Measurements from ENCODE around the gene CTSE.

CTSE gene

GRCh38 chr1:205972491-205973168 is 51.1 kb downstream of the CTSE start:
- H3K27me3 ChIP-seq (ENCODE audit: insufficient read depth, insufficient read length) = no peaks in the 10 kb centered on the region
- DNase-seq (ENCODE audit: low read depth, low spot score) = no peak
- H3K4me1 ChIP-seq (ENCODE audit: insufficient read depth, insufficient read length) = peaks cover 15% of the 10 kb centered on the region
- H3K9me3 ChIP-seq (ENCODE audit: insufficient read depth, low read length) = no peaks in the 10 kb centered on the region
- TF ChIP-seq YY1 (IDR thresholded peaks at IDR 0.05; ENCODE audit: insufficient read depth, insufficient read length) = no peak
- TF ChIP-seq ZNF274 (IDR thresholded peaks at IDR 0.05; ENCODE audit: low read depth, low read length) = no peak
- TF ChIP-seq SUZ12 (IDR thresholded peaks at IDR 0.05; ENCODE audit: extremely low read depth, insufficient read depth, insufficient read length) = no peak
- H3K4me3 ChIP-seq (ENCODE audit: insufficient read length, low read depth) = no peak overlapping the region
- H3K36me3 ChIP-seq (ENCODE audit: insufficient read depth, insufficient read length, low read length) = no peaks in the 10 kb centered on the region
- H3K9ac ChIP-seq (ENCODE audit: insufficient read length, low read depth) = no peak overlapping the region

- Histone ChIP-seq H3K4me3 (ENCODE audit: insufficient read length, low read depth) (no peak overlapping the region), H3K9me3 (ENCODE audit: insufficient read depth, low read length) (no peaks in the 10 kb centered on the region), H3K9ac (ENCODE audit: insufficient read length, low read depth) (no peak overlapping the region), H3K27me3 (ENCODE audit: insufficient read depth, insufficient read length) (no peaks in the 10 kb centered on the region), H3K4me1 (ENCODE audit: insufficient read depth, insufficient read length) (peaks cover 15% of the 10 kb centered on the region), H3K36me3 (ENCODE audit: insufficient read depth, insufficient read length, low read length) (no peaks in the 10 kb centered on the region)
- no peak for DNase-seq (ENCODE audit: low read depth, low spot score)
- TF ChIP-seq ZNF274 (IDR thresholded peaks at IDR 0.05; ENCODE audit: low read depth, low read length) = no peak
- no peak for TF ChIP-seq SUZ12 (IDR thresholded peaks at IDR 0.05; ENCODE audit: extremely low read depth, insufficient read depth, insufficient read length)
These were observed 51.6 kb downstream of the CTSE start for GRCh38 chr1:205972081-205972480.

- TF ChIP-seq SUZ12 (IDR thresholded peaks at IDR 0.05; ENCODE audit: extremely low read depth, insufficient read depth, insufficient read length) = no peak
- TF ChIP-seq ZNF274 (IDR thresholded peaks at IDR 0.05; ENCODE audit: low read depth, low read length) = no peak
- no peak for TF ChIP-seq YY1 (IDR thresholded peaks at IDR 0.05; ENCODE audit: insufficient read depth, insufficient read length)
- H3K4me1 ChIP-seq (ENCODE audit: insufficient read depth, insufficient read length) = peaks cover 11% of the 10 kb centered on the region
- no peaks in the 10 kb centered on the region for H3K27me3 ChIP-seq (ENCODE audit: insufficient read depth, insufficient read length)
- DNase-seq (ENCODE audit: low read depth, low spot score) = no peak
- no peak overlapping the region for H3K4me3 ChIP-seq (ENCODE audit: insufficient read length, low read depth)
- no peak overlapping the region for H3K9ac ChIP-seq (ENCODE audit: insufficient read length, low read depth)
- H3K36me3 ChIP-seq (ENCODE audit: insufficient read depth, insufficient read length, low read length) = no peaks in the 10 kb centered on the region
- H3K9me3 ChIP-seq (ENCODE audit: insufficient read depth, low read length) = no peaks in the 10 kb centered on the region
These were observed 52.6 kb downstream of the CTSE start for GRCh38 chr1:205971082-205971481.

- Histone ChIP-seq H3K4me1 (ENCODE audit: insufficient read depth, insufficient read length) (peaks cover 11% of the 10 kb centered on the region), H3K9me3 (ENCODE audit: insufficient read depth, low read length) (no peaks in the 10 kb centered on the region), H3K4me3 (ENCODE audit: insufficient read length, low read depth) (no peak overlapping the region), H3K27me3 (ENCODE audit: insufficient read depth, insufficient read length) (no peaks in the 10 kb centered on the region), H3K9ac (ENCODE audit: insufficient read length, low read depth) (no peak overlapping the region), H3K36me3 (ENCODE audit: insufficient read depth, insufficient read length, low read length) (no peaks in the 10 kb centered on the region)
- TF ChIP-seq YY1 (IDR thresholded peaks at IDR 0.05; ENCODE audit: insufficient read depth, insufficient read length) (no peak), SUZ12 (IDR thresholded peaks at IDR 0.05; ENCODE audit: extremely low read depth, insufficient read depth, insufficient read length) (no peak), ZNF274 (IDR thresholded peaks at IDR 0.05; ENCODE audit: low read depth, low read length) (no peak)
- DNase-seq (ENCODE audit: low read depth, low spot score) = no peak
These were observed 53.2 kb downstream of the CTSE start for GRCh38 chr1:205970486-205970885.

GRCh38 chr1:205969229-205969628 is 54.5 kb downstream of the CTSE start:
- DNase-seq (ENCODE audit: low read depth, low spot score) = no peak
- no peaks in the 10 kb centered on the region for H3K36me3 ChIP-seq (ENCODE audit: insufficient read depth, insufficient read length, low read length)
- no peak overlapping the region for H3K9ac ChIP-seq (ENCODE audit: insufficient read length, low read depth)
- TF ChIP-seq YY1 (IDR thresholded peaks at IDR 0.05; ENCODE audit: insufficient read depth, insufficient read length) (no peak), ZNF274 (IDR thresholded peaks at IDR 0.05; ENCODE audit: low read depth, low read length) (no peak), SUZ12 (IDR thresholded peaks at IDR 0.05; ENCODE audit: extremely low read depth, insufficient read depth, insufficient read length) (no peak)
- H3K9me3 ChIP-seq (ENCODE audit: insufficient read depth, low read length) = no peaks in the 10 kb centered on the region
- H3K4me3 ChIP-seq (ENCODE audit: insufficient read length, low read depth) = no peak overlapping the region
- no peaks in the 10 kb centered on the region for H3K27me3 ChIP-seq (ENCODE audit: insufficient read depth, insufficient read length)
- peaks cover 7% of the 10 kb centered on the region for H3K4me1 ChIP-seq (ENCODE audit: insufficient read depth, insufficient read length)

- TF ChIP-seq YY1 (IDR thresholded peaks at IDR 0.05; ENCODE audit: insufficient read depth, insufficient read length) (no peak), ZNF274 (IDR thresholded peaks at IDR 0.05; ENCODE audit: low read depth, low read length) (no peak), SUZ12 (IDR thresholded peaks at IDR 0.05; ENCODE audit: extremely low read depth, insufficient read depth, insufficient read length) (no peak)
- Histone ChIP-seq H3K9ac (ENCODE audit: insufficient read length, low read depth) (no peak overlapping the region), H3K9me3 (ENCODE audit: insufficient read depth, low read length) (no peaks in the 10 kb centered on the region), H3K27me3 (ENCODE audit: insufficient read depth, insufficient read length) (peaks cover 2% of the 10 kb centered on the region), H3K4me1 (ENCODE audit: insufficient read depth, insufficient read length) (peaks cover 3% of the 10 kb centered on the region), H3K4me3 (ENCODE audit: insufficient read length, low read depth) (no peak overlapping the region), H3K36me3 (ENCODE audit: insufficient read depth, insufficient read length, low read length) (no peaks in the 10 kb centered on the region)
- DNase-seq (ENCODE audit: low read depth, low spot score) = no peak
These were observed 56.0 kb downstream of the CTSE start for GRCh38 chr1:205967554-205968335.

All from NT2/D1 (cell line).